Mucosa of rectum (tissue), 2 donors: ENCODE measurements around the gene CST6.

Experiments
- H3K27ac ChIP-seq, 2 donors: one replicate each; pipeline ENCODE4 v1.7.0; 2013; ENCODE audit warnings: inconsistent platforms in 2 of 2, low read depth in 2 of 2, low read length in 2 of 2
- H3K27me3 ChIP-seq, 2 donors: one replicate each; pipeline ENCODE4 v1.7.0; 2013; ENCODE audit warnings: low read length in 2 of 2; ENCODE audit not compliant: control insufficient read depth in 2 of 2, insufficient read depth in 2 of 2
- H3K36me3 ChIP-seq, 2 donors: one replicate each; pipeline ENCODE4 v1.7.0; 2013; ENCODE audit warnings: low read length in 2 of 2; ENCODE audit not compliant: control insufficient read depth in 2 of 2, insufficient read depth in 2 of 2
- H3K4me1 ChIP-seq, 2 donors: one replicate each; pipeline ENCODE4 v1.7.0; 2013; ENCODE audit warnings: low read length in 2 of 2, mild to moderate bottlenecking in 1 of 2; ENCODE audit not compliant: control insufficient read depth in 2 of 2, insufficient read depth in 2 of 2
- H3K4me3 ChIP-seq, 2 donors: one replicate each; pipeline ENCODE4 v1.7.0; 2013; ENCODE audit warnings: low read length in 2 of 2
- H3K9ac ChIP-seq, 2 donors: one replicate each; pipeline ENCODE4 v1.7.0; 2013; ENCODE audit warnings: low read length in 2 of 2, low read depth in 1 of 2, mild to moderate bottlenecking in 1 of 2
- H3K9me3 ChIP-seq, 2 donors: one replicate each; pipeline ENCODE4 v1.7.0; 2013; ENCODE audit warnings: low read length in 2 of 2; ENCODE audit not compliant: control insufficient read depth in 2 of 2
- donor health status: healthy.
- donor health status: Normal muscosa, but diverticular disease.

The CST6 gene

GRCh38 chr11:65987336-65987735, 24.5 kb upstream of the CST6 start:
- H3K9ac ChIP-seq: no peak overlapping the region

DNA sequence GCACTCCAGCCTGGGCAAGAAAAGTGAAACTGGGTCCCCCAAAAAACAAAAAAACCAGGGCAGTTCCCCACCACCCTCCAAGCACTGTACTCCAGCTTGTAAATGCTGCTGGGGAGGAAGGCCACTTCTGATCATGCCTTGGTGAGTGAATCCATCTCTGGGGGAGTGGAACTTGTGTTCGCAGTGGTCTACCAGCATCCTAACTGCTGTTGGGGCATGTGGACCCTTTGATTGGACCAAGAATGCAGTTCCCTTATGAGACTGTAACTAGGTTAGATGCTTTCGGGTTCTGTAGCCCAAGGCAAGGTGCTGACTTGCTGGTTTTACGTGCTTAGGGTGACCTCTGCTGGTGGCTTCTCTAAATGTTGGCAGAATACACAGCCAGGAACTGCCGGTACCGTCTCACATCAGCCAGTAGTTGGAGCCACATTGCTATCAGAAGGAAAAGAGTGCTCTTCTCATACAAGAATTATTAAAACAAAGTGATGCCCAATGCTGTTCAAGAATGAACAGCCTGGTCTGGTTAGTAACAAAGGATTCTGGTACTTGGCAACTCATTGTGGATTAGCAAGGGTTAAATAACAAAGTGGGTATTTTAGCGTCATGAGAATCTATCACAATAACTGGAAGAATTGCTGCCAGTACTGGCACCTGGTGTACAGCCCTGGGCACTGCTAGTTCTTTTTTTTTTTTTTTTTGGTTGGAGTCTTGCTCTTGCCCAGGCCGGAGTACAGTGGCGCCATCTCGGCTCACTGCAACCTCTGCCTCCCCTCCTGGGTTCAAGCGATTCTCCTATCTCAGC, 22.8 kb upstream of the CST6 start:
- Histone ChIP-seq H3K36me3 (no peaks in the 10 kb centered on the region), H3K9ac (no peak overlapping the region), H3K4me3 (no peak overlapping the region), H3K27ac (no peak overlapping the region), H3K27me3 (no peaks in the 10 kb centered on the region), H3K9me3 (no peaks in the 10 kb centered on the region), H3K4me1 (no peaks in the 10 kb centered on the region)

More at GRCh38 chr11:65987336-65987735, 24.5 kb upstream of the CST6 start:
- no peaks in the 10 kb centered on the region for H3K9me3 ChIP-seq
- H3K27ac ChIP-seq: no peak overlapping the region
- H3K27me3 ChIP-seq: no peaks in the 10 kb centered on the region
- no peaks in the 10 kb centered on the region for H3K36me3 ChIP-seq
- no peaks in the 10 kb centered on the region for H3K4me1 ChIP-seq
- H3K4me3 ChIP-seq: no peak overlapping the region

GRCh38 chr11:65992056-65992455, 19.8 kb upstream of the CST6 start:
- H3K27ac ChIP-seq: no peak overlapping the region
- no peaks in the 10 kb centered on the region for H3K27me3 ChIP-seq

DNA sequence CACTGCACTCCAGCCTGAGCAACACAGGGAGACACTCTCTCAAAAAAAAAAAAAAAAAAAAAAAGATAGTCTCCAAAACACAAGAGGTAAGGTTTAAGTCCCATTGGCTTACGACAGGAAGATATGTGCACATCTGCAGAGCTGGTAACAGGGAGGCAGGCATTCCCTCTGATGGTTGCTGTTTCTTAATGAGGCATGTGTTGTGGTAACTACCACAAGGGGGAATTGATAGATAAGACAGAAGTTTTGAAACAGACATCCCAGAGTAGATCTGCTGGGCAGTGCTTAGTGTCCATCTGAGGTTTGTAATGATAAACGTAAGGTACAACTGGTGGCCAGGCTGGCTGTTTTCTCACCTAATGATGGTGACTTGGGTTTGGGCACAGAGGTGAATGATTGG, 14.5 kb upstream of the CST6 start:
- Histone ChIP-seq H3K27ac (no peak overlapping the region), H3K9me3 (no peaks in the 10 kb centered on the region), H3K4me1 (peaks cover 9 to 11% of the 10 kb centered on the region in 2 donors), H3K27me3 (no peaks in the 10 kb centered on the region), H3K36me3 (peaks cover 27 to 36% of the 10 kb centered on the region in 2 donors), H3K4me3 (no peak overlapping the region), H3K9ac (no peak overlapping the region)

More at GRCh38 chr11:65992056-65992455, 19.8 kb upstream of the CST6 start:
- Histone ChIP-seq H3K9me3 (no peaks in the 10 kb centered on the region), H3K4me1 (peaks cover 3 to 4% of the 10 kb centered on the region in 2 donors), H3K9ac (no peak overlapping the region), H3K36me3 (peaks cover 0 to 2% of the 10 kb centered on the region in 2 donors), H3K4me3 (no peak overlapping the region)

DNA sequence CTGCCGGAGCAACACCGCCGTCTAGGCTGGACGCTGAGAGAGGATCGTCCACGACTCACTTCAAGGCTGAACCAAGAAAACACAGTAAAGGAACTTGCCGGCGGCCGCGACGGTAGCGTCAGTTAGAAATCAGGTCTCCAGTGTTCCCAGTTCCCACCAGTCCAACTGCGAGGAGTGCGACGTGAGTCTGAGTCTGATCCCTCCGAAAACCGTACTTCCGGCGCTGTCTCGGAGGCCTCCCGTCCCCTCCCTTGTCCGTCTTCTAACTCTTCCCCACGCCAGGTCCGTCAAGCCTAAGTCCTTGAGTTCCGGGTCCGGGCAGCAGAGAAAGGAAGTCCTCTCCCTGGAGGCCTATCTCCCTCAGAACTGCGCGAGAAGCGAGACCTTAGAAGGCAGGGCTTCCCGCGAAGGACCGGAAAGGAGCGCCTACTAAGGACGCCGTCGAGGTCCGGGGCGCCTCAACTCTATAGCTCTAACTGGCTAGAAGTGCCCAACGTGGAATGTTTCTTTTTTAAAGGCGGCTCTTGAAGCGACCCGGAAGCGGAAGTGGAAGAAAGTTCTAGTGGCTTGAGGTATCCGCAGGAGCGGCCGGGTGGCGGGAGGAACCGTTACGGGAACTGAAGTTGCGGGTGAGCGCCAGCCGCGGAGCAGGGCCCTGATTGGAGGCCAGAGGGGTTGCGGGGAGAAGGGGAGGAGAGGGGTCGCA, 9.7 kb upstream of the CST6 start, which contains the start of the genes BANF1 and EIF1AD:
TSS of gene BANF1 (plus strand) at position 562 of the 706 bp plus-strand sequence. CDS start 748 bp downstream, outside the sequence.
TSS of gene EIF1AD (minus strand) at position 216 of the 706 bp plus-strand sequence. CDS start 1,768 bp downstream, outside the sequence.
- Histone ChIP-seq H3K4me3 (peak within 1 kb of the TSS; percentile 85 to 100), H3K27me3 (no peaks in the 10 kb centered on the region), H3K36me3 (peaks cover 34 to 48% of the 10 kb centered on the region in 2 donors), H3K9me3 (no peaks in the 10 kb centered on the region), H3K27ac (peak within 1 kb of the TSS; percentile 96 to 99), H3K9ac (peak within 1 kb of the TSS; percentile 80 to 97), H3K4me1 (peaks cover 14 to 16% of the 10 kb centered on the region in 2 donors)

DNA sequence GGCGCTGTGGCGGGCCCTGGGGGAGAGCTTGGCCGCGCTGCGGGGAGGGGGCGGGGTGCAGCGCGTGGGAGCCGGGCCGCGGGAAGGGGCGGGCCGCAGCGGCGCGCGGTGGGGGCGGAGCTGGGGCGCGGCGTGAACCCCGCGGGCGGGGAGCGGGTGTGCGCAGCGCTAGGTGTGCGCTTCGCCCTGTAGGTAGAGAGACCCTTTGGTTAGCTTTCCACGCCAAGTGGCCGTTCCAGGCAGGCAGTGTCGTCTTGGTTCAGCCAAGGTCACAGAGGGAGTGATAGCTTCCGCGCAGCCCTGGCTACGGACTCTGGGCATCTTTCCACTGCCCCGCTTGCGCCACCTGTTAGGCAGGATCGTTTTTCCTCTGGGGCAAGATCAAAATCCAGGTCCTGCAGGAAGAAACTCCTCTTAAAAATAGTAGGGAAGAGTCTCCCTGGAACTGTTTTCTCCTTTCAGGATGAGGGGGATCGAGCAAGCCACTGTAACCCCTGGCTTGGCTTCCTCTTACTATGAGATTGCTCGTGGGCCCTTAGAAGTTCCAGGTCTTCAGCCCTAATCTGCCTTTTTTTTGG, 9.1 kb upstream of the CST6 start:
- Histone ChIP-seq H3K4me3 (peak overlapping the region; percentile 85 to 100), H3K4me1 (peaks cover 14 to 16% of the 10 kb centered on the region in 2 donors), H3K9ac (peak overlapping the region; percentile 79 to 80), H3K27ac (peak overlapping the region; percentile 96 to 99), H3K9me3 (no peaks in the 10 kb centered on the region), H3K36me3 (peaks cover 30 to 41% of the 10 kb centered on the region in 2 donors), H3K27me3 (no peaks in the 10 kb centered on the region)

GRCh38 chr11:66003291-66003690, 8.5 kb upstream of the CST6 start:
- peak overlapping the region; percentile 79 to 80 for H3K9ac ChIP-seq
- H3K4me3 ChIP-seq: peak overlapping the region; percentile 85 to 100
- peak overlapping the region; percentile 96 to 99 for H3K27ac ChIP-seq
- H3K4me1 ChIP-seq: peaks cover 14 to 16% of the 10 kb centered on the region in 2 donors
- no peaks in the 10 kb centered on the region for H3K27me3 ChIP-seq
- peaks cover 27 to 36% of the 10 kb centered on the region in 2 donors for H3K36me3 ChIP-seq
- no peaks in the 10 kb centered on the region for H3K9me3 ChIP-seq

GRCh38 chr11:66004186-66004585, 7.6 kb upstream of the CST6 start:
- H3K4me1 ChIP-seq: peaks cover 14 to 16% of the 10 kb centered on the region in 2 donors
- no peaks in the 10 kb centered on the region for H3K27me3 ChIP-seq
- no peak overlapping the region for H3K4me3 ChIP-seq
- no peaks in the 10 kb centered on the region for H3K9me3 ChIP-seq
- no peak overlapping the region for H3K9ac ChIP-seq
- H3K36me3 ChIP-seq: peaks cover 18 to 27% of the 10 kb centered on the region in 2 donors
- H3K27ac ChIP-seq: no peak overlapping the region

- Histone ChIP-seq H3K9me3 (no peaks in the 10 kb centered on the region), H3K4me1 (peaks cover 8 to 10% of the 10 kb centered on the region in 2 donors), H3K27ac (no peak overlapping the region), H3K36me3 (peaks cover 7 to 14% of the 10 kb centered on the region in 2 donors), H3K9ac (no peak overlapping the region), H3K27me3 (peaks cover 1 to 2% of the 10 kb centered on the region in 2 donors), H3K4me3 (no peak overlapping the region)
These were observed 5.5 kb upstream of the CST6 start for GRCh38 chr11:66006134-66006890.
